ENCODE data around the gene TTC17.

GRCh38 chr11:43537833-43538615 lies 179.3 kb downstream of the TTC17 start:
- TF ChIP-seq, protein P1, sequence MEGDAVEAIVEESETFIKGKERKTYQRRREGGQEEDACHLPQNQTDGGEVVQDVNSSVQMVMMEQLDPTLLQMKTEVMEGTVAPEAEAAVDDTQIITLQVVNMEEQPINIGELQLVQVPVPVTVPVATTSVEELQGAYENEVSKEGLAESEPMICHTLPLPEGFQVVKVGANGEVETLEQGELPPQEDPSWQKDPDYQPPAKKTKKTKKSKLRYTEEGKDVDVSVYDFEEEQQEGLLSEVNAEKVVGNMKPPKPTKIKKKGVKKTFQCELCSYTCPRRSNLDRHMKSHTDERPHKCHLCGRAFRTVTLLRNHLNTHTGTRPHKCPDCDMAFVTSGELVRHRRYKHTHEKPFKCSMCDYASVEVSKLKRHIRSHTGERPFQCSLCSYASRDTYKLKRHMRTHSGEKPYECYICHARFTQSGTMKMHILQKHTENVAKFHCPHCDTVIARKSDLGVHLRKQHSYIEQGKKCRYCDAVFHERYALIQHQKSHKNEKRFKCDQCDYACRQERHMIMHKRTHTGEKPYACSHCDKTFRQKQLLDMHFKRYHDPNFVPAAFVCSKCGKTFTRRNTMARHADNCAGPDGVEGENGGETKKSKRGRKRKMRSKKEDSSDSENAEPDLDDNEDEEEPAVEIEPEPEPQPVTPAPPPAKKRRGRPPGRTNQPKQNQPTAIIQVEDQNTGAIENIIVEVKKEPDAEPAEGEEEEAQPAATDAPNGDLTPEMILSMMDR (IDR thresholded peaks at IDR 0.05) = no peak
- TF ChIP-seq POLR2AphosphoS5 (IDR thresholded peaks at IDR 0.05) (no peak), POLR2A (IDR thresholded peaks at IDR 0.05) (no peak)
